ENCODE data around the gene MPHOSPH8. TPM values are rescaled to one million over a fixed set of nuclear protein-coding genes. Genes with fewer than 3 reads are reported as not detected.

The MPHOSPH8 gene
- total RNA-seq, 2 donors from 2014 or later, result 18.1 to 24.0 TPM

- no peak for DNase-seq
- 94 to 97% methylated on average over 7 to 10 of the region's 10 CpGs for WGBS, 2 experiments (ENCODE audit: insufficient coverage in 1 of 2, insufficient read length in 1 of 2)
Measured at GRCh38 chr13:19674898-19675297, 41.4 kb downstream of the MPHOSPH8 start.

GRCh38 chr13:19676168-19676567 is 42.7 kb downstream of the MPHOSPH8 start:
- H3K9me3 Mint-ChIP-seq, result no peaks in the 10 kb centered on the region
- no peaks in the 10 kb centered on the region for H3K27me3 Mint-ChIP-seq (ENCODE audit: insufficient read depth)
- no peak overlapping the region for H3K4me3 Mint-ChIP-seq
- no peaks in the 10 kb centered on the region for H3K4me1 ChIP-seq (ENCODE audit: control insufficient read depth, insufficient read depth, low read length)
- no peak overlapping the region for H3K27ac ChIP-seq (ENCODE audit: low read depth, low read length)
- WGBS, 2 experiments (ENCODE audit: insufficient coverage in 1 of 2, insufficient read length in 1 of 2), result 90 to 96% methylated on average over 3 of the region's 3 CpGs
- no peaks in the 10 kb centered on the region for H3K4me1 Mint-ChIP-seq
- H3K27ac Mint-ChIP-seq, result no peak overlapping the region
- no peak for TF ChIP-seq CTCF (conservative IDR thresholded peaks at IDR 0.05)
- no peak overlapping the region for H3K4me3 ChIP-seq (ENCODE audit: low read length)
- no peaks in the 10 kb centered on the region for H3K27me3 ChIP-seq (ENCODE audit: control insufficient read depth, insufficient read depth, low read length, poor library complexity, severe bottlenecking)
- peaks cover 66% of the 10 kb centered on the region for H3K36me3 Mint-ChIP-seq (ENCODE audit: low read depth)
- no peaks in the 10 kb centered on the region for H3K9me3 ChIP-seq (ENCODE audit: control insufficient read depth, low read length)
- DNase-seq, result no peak
- H3K36me3 ChIP-seq (ENCODE audit: control insufficient read depth, insufficient read depth, low read length), result peaks cover 79% of the 10 kb centered on the region
- no peak overlapping the region for H3K9ac ChIP-seq (ENCODE audit: extremely low read depth, low read length, poor library complexity, severe bottlenecking)

More at GRCh38 chr13:19674898-19675297, 41.4 kb downstream of the MPHOSPH8 start:
- Mint-ChIP-seq H3K27ac (peak overlapping the region; percentile 33), H3K4me3 (no peak overlapping the region), H3K27me3 (ENCODE audit: insufficient read depth) (no peaks in the 10 kb centered on the region), H3K9me3 (no peaks in the 10 kb centered on the region), H3K4me1 (no peaks in the 10 kb centered on the region), H3K36me3 (ENCODE audit: low read depth) (peaks cover 75% of the 10 kb centered on the region)
- H3K27me3 ChIP-seq (ENCODE audit: control insufficient read depth, insufficient read depth, low read length, poor library complexity, severe bottlenecking), result no peaks in the 10 kb centered on the region
- peaks cover 92% of the 10 kb centered on the region for H3K36me3 ChIP-seq (ENCODE audit: control insufficient read depth, insufficient read depth, low read length)
- TF ChIP-seq CTCF (conservative IDR thresholded peaks at IDR 0.05), result no peak
- H3K9ac ChIP-seq (ENCODE audit: extremely low read depth, low read length, poor library complexity, severe bottlenecking), result no peak overlapping the region
- H3K9me3 ChIP-seq (ENCODE audit: control insufficient read depth, low read length), result no peaks in the 10 kb centered on the region
- H3K4me1 ChIP-seq (ENCODE audit: control insufficient read depth, insufficient read depth, low read length), result no peaks in the 10 kb centered on the region
- H3K4me3 ChIP-seq (ENCODE audit: low read length), result no peak overlapping the region
- no peak overlapping the region for H3K27ac ChIP-seq (ENCODE audit: low read depth, low read length)

- Mint-ChIP-seq H3K4me3 (no peak overlapping the region), H3K36me3 (ENCODE audit: low read depth) (peaks cover 33% of the 10 kb centered on the region), H3K4me1 (peaks cover 11% of the 10 kb centered on the region), H3K27me3 (ENCODE audit: insufficient read depth) (no peaks in the 10 kb centered on the region), H3K9me3 (no peaks in the 10 kb centered on the region), H3K27ac (no peak overlapping the region)
- Histone ChIP-seq H3K9ac (ENCODE audit: extremely low read depth, low read length, poor library complexity, severe bottlenecking) (no peak overlapping the region), H3K4me1 (ENCODE audit: control insufficient read depth, insufficient read depth, low read length) (no peaks in the 10 kb centered on the region), H3K36me3 (ENCODE audit: control insufficient read depth, insufficient read depth, low read length) (peaks cover 35% of the 10 kb centered on the region), H3K27me3 (ENCODE audit: control insufficient read depth, insufficient read depth, low read length, poor library complexity, severe bottlenecking) (no peaks in the 10 kb centered on the region), H3K4me3 (ENCODE audit: low read length) (no peak overlapping the region), H3K27ac (ENCODE audit: low read depth, low read length) (no peak overlapping the region), H3K9me3 (ENCODE audit: control insufficient read depth, low read length) (no peaks in the 10 kb centered on the region)
- TF ChIP-seq CTCF (conservative IDR thresholded peaks at IDR 0.05), result no peak
- no peak for DNase-seq
- WGBS, 2 experiments (ENCODE audit: insufficient coverage in 1 of 2, insufficient read length in 1 of 2), result 92 to 93% methylated on average over 7 of the region's 7 CpGs
Measured at GRCh38 chr13:19680751-19681150, 47.3 kb downstream of the MPHOSPH8 start.

Measured in endodermal cell (in vitro differentiated cells).